Smooth muscle cell (in vitro differentiated cells): ENCODE measurements around the gene REEP5. TPM values are rescaled to one million over a fixed set of nuclear protein-coding genes. Genes with fewer than 3 reads are reported as not detected.
A peak's percentile ranks its signal among the peaks of the same experiment; 100 is the strongest.

Experiments
- DNase-seq: peaks from one replicate; lab custom pipeline; 2025; ENCODE audit not compliant: unreplicated experiment; lab: John Stamatoyannopoulos, UW
- H2AFZ ChIP-seq: fragments of 200-600 bp; sonication (generic); 2 replicates; pipeline ENCODE4 v1.6.0; 2016; ENCODE audit warnings: antibody characterized with exemption, low read depth, mild to moderate bottlenecking
- H3F3A ChIP-seq: fragments of 200-600 bp; sonication (generic); 2 replicates; pipeline ENCODE4 v1.6.0; 2017; ENCODE audit warnings: antibody characterized with exemption, low read depth
- H3K27ac ChIP-seq: fragments of 200-600 bp; sonication (generic); 2 replicates; pipeline ENCODE4 v1.5.1; 2016; ENCODE audit warnings: low read depth, mild to moderate bottlenecking
- H3K27me3 ChIP-seq: fragments of 200-600 bp; sonication (generic); 2 replicates; pipeline ENCODE4 v1.6.1; 2016; ENCODE audit warnings: low read depth, mild to moderate bottlenecking
- H3K36me3 ChIP-seq: fragments of 200-600 bp; sonication (generic); 2 replicates; pipeline ENCODE4 v1.5.1; 2016; ENCODE audit warnings: low read depth
- H3K4me1 ChIP-seq: fragments of 200-600 bp; sonication (generic); 2 replicates; pipeline ENCODE4 v1.5.1; 2016; ENCODE audit warnings: low read depth
- H3K4me2 ChIP-seq: fragments of 200-600 bp; sonication (generic); 2 replicates; pipeline ENCODE4 v1.6.0; 2016; ENCODE audit warnings: mild to moderate bottlenecking
- H3K4me3 ChIP-seq: fragments of 200-600 bp; sonication (generic); 2 replicates; pipeline ENCODE4 v1.5.1; 2016; ENCODE audit warnings: mild to moderate bottlenecking
- H3K79me2 ChIP-seq: fragments of 200-600 bp; sonication (generic); 2 replicates; pipeline ENCODE4 v1.6.0; 2016; ENCODE audit warnings: low read depth, mild to moderate bottlenecking
- H3K9ac ChIP-seq: fragments of 200-600 bp; sonication (generic); 2 replicates; pipeline ENCODE4 v1.6.0; 2016; ENCODE audit warnings: low read depth
- H3K9me3 ChIP-seq: fragments of 200-600 bp; sonication (generic); replicated peaks from 2 replicates; pipeline ENCODE4 v1.5.1; 2016; ENCODE audit warnings: low read depth
- H4K20me1 ChIP-seq: fragments of 200-600 bp; sonication (generic); 2 replicates; pipeline ENCODE4 v1.6.0; 2016; ENCODE audit warnings: low read depth
- CTCF ChIP-seq: fragments of 200-600 bp; sonication (generic); IDR thresholded peaks from 2 replicates; pipeline ENCODE4 v1.5.1; 2017; ENCODE audit warnings: borderline replicate concordance, mild to moderate bottlenecking, antibody characterized with exemption; ENCODE audit not compliant: insufficient read depth, poor library complexity, severe bottlenecking
- WGBS: methylation state at CpG from one replicate; pipeline ENCODE4 v1.1.7; 2016; ENCODE audit warnings: low lambda C conversion rate; 5-methylcytosine and 5-hydroxymethylcytosine counted together
- polyA plus RNA-seq: library from polyadenylated mRNA; unstranded; fragments of >200 nt; fragmentation: Nextera tagmentation; extraction: Ambion mirVana; gene quantifications from 2 replicates; pipeline ENCODE4 v1.2.1, GENCODE V29; 2016
- total RNA-seq: library from RNA; depleted of rRNA; stranded (reverse); fragments of >200 nt; gene quantifications from 2 replicates; pipeline ENCODE4 v1.2.3, GENCODE V29; 2014

The REEP5 gene
- total RNA-seq (46.8 and 59.0 TPM in 2 replicates), polyA plus RNA-seq (178 and 215 TPM in 2 replicates)

- H3K79me2 ChIP-seq: peaks cover 33% of the 10 kb centered on the region
- no peaks in the 10 kb centered on the region for H3K27me3 ChIP-seq
- DNase-seq: peak; percentile 54
- no peaks in the 10 kb centered on the region for H3K36me3 ChIP-seq
- peak within 1 kb of the TSS; percentile 87 for H3K4me2 ChIP-seq
- peaks cover 35% of the 10 kb centered on the region for H4K20me1 ChIP-seq
- H3K9me3 ChIP-seq: no peaks in the 10 kb centered on the region
- H2AFZ ChIP-seq: peak within 1 kb of the TSS; percentile 83
- H3K4me1 ChIP-seq: peaks cover 9% of the 10 kb centered on the region
- WGBS: 3% methylated on average over 56 of the region's 80 CpGs
- peak within 1 kb of the TSS; percentile 85 for H3K27ac ChIP-seq
- TF ChIP-seq CTCF: peak; percentile 58
- H3F3A ChIP-seq: peaks cover 5% of the 10 kb centered on the region
- peak within 1 kb of the TSS; percentile 85 for H3K9ac ChIP-seq
- peak within 1 kb of the TSS; percentile 92 for H3K4me3 ChIP-seq
Measured at GRCh38 chr5:112921833-112922817, at the start of gene REEP5. Gene REEP5 (minus strand): TSS chr5:112922227. CDS start chr5:112922190, 37 bp downstream.

- Histone ChIP-seq H3K4me3 (no peak overlapping the region), H3K36me3 (no peaks in the 10 kb centered on the region), H3F3A (no peaks in the 10 kb centered on the region), H3K27ac (no peak overlapping the region), H2AFZ (no peak overlapping the region), H3K27me3 (no peaks in the 10 kb centered on the region), H3K4me2 (no peak overlapping the region), H3K79me2 (no peaks in the 10 kb centered on the region), H3K9ac (no peak overlapping the region), H4K20me1 (no peaks in the 10 kb centered on the region), H3K9me3 (no peaks in the 10 kb centered on the region), H3K4me1 (peaks cover 3% of the 10 kb centered on the region)
- no peak for DNase-seq
- WGBS: 94% methylated on average over 4 of the region's 4 CpGs
- TF ChIP-seq CTCF: no peak
Measured at GRCh38 chr5:112971276-112971675, 49.2 kb upstream of the REEP5 start.

GRCh38 chr5:112968411-112969106 lies 46.5 kb upstream of the REEP5 start:
- Histone ChIP-seq H3K27me3 (no peaks in the 10 kb centered on the region), H3F3A (no peaks in the 10 kb centered on the region), H3K4me1 (no peaks in the 10 kb centered on the region), H3K27ac (no peak overlapping the region), H4K20me1 (no peaks in the 10 kb centered on the region), H2AFZ (no peak overlapping the region), H3K79me2 (no peaks in the 10 kb centered on the region), H3K9me3 (no peaks in the 10 kb centered on the region), H3K9ac (no peak overlapping the region), H3K4me2 (no peak overlapping the region), H3K36me3 (no peaks in the 10 kb centered on the region), H3K4me3 (no peak overlapping the region)
- no peak for TF ChIP-seq CTCF
- WGBS: 83% methylated on average over 5 of the region's 5 CpGs
- no peak for DNase-seq
